G401 (cell line): ENCODE measurements around the gene CACNA1I. TPM values are rescaled to one million over a fixed set of nuclear protein-coding genes. Genes with fewer than 3 reads are reported as not detected.

ENCODE experiments used
- DNase-seq: peaks from one replicate; pipeline ENCODE4 v3.0.0-alpha.2; 2015; ENCODE audit warnings: low spot score
- in situ Hi-C: cut with HindIII; loops from 2 replicates; pipeline ENCODE4 v1.10.0; 2016; ENCODE audit warnings: low sequenced_read_pairs, mixed read lengths
- total RNA-seq: library from RNA; depleted of rRNA; stranded (reverse); fragments of >200 nt; shearing (Covaris generic); gene quantifications from 2 replicates; pipeline ENCODE4 v1.2.3, GENCODE V29; 2014

The CACNA1I gene
- total RNA-seq, 1 experiment from 2014 or later = 0.10 TPM

- in situ Hi-C loops = no loop called here
- DNase-seq = no peak
These were observed 86.2 kb downstream of the CACNA1I start for GRCh38 chr22:39656495-39657490.

GRCh38 chr22:39658367-39658766 lies 87.8 kb downstream of the CACNA1I start:
- in situ Hi-C loops = no loop called here
- no peak for DNase-seq

- DNase-seq = no peak
- in situ Hi-C loops = no loop called here
These were observed 88.4 kb downstream of the CACNA1I start for GRCh38 chr22:39658806-39659463.

- no peak for DNase-seq
- in situ Hi-C loops = no loop called here
These were observed 90.9 kb downstream of the CACNA1I start for GRCh38 chr22:39661501-39661841.

- DNase-seq = no peak
- in situ Hi-C loops = no loop called here
These were observed 91.5 kb downstream of the CACNA1I start for GRCh38 chr22:39661842-39662685.

- in situ Hi-C loops = no loop called here
- no peak for DNase-seq
These were observed 92.1 kb downstream of the CACNA1I start for GRCh38 chr22:39662686-39663052.

- in situ Hi-C loops = no loop called here
- no peak for DNase-seq
These were observed 93.2 kb downstream of the CACNA1I start for GRCh38 chr22:39663751-39664150.

GRCh38 chr22:39664485-39665200 lies 94.1 kb downstream of the CACNA1I start:
- in situ Hi-C loops = no loop called here
- DNase-seq = no peak

- no peak for DNase-seq
- in situ Hi-C loops = no loop called here
These were observed 94.7 kb downstream of the CACNA1I start for GRCh38 chr22:39665229-39665628.

GRCh38 chr22:39665661-39666431 lies 95.3 kb downstream of the CACNA1I start:
- in situ Hi-C loops = no loop called here
- no peak for DNase-seq

GRCh38 chr22:39666495-39666894 lies 95.9 kb downstream of the CACNA1I start:
- DNase-seq = no peak
- in situ Hi-C loops = no loop called here

GRCh38 chr22:39666926-39667325 lies 96.4 kb downstream of the CACNA1I start:
- in situ Hi-C loops = no loop called here
- no peak for DNase-seq

GRCh38 chr22:39669432-39669831 lies 98.9 kb downstream of the CACNA1I start:
- in situ Hi-C loops = no loop called here
- no peak for DNase-seq

GRCh38 chr22:39671936-39672335 lies 101.4 kb downstream of the CACNA1I start:
- in situ Hi-C loops = no loop called here
- no peak for DNase-seq

- DNase-seq = no peak
- in situ Hi-C loops = no loop called here
These were observed 104.0 kb downstream of the CACNA1I start for GRCh38 chr22:39674536-39674935.

- in situ Hi-C loops = no loop called here
- no peak for DNase-seq
These were observed 105.4 kb downstream of the CACNA1I start for GRCh38 chr22:39675947-39676346.

- in situ Hi-C loops = no loop called here
- DNase-seq = no peak
These were observed 107.4 kb downstream of the CACNA1I start for GRCh38 chr22:39677967-39678366.

GRCh38 chr22:39678862-39679490 lies 108.4 kb downstream of the CACNA1I start:
- in situ Hi-C loops = no loop called here

More at GRCh38 chr22:39678862-39679490, 108.4 kb downstream of the CACNA1I start:
- DNase-seq = no peak
